H9 (cell line): Measurements from ENCODE around the gene DIPK1B. TPM values are rescaled to one million over a fixed set of nuclear protein-coding genes. Genes with fewer than 3 reads are reported as not detected.

ENCODE experiments used
- DNase-seq: peaks from one replicate; pipeline ENCODE4 v3.0.0-alpha.2; 2017
- H2AFZ ChIP-seq: one replicate; pipeline ENCODE4 v1.6.1; 2013; ENCODE audit warnings: mild to moderate bottlenecking, low read length, control low read depth, moderate library complexity
- H2AK5ac ChIP-seq: 2 replicates; pipeline ENCODE4 v1.6.1; 2013; ENCODE audit warnings: low read length, control low read depth, mixed read lengths; ENCODE audit not compliant: insufficient read length
- H2BK120ac ChIP-seq: one replicate; pipeline ENCODE4 v1.6.1; 2013; ENCODE audit warnings: low read depth, mild to moderate bottlenecking, low read length, control low read depth, inconsistent platforms; ENCODE audit not compliant: poor library complexity, severe bottlenecking
- H2BK12ac ChIP-seq: 2 replicates; pipeline ENCODE4 v1.6.1; 2013; ENCODE audit warnings: low read length, control low read depth, mixed read lengths, low read depth; ENCODE audit not compliant: insufficient read length
- H2BK15ac ChIP-seq: 2 replicates; pipeline ENCODE4 v1.6.1; 2013; ENCODE audit warnings: low read depth, low read length, control low read depth
- H2BK20ac ChIP-seq: one replicate; pipeline ENCODE4 v1.6.1; 2013; ENCODE audit warnings: low read depth, mild to moderate bottlenecking, low read length, control low read depth, inconsistent platforms; ENCODE audit not compliant: poor library complexity, severe bottlenecking
- H2BK5ac ChIP-seq: 2 replicates; pipeline ENCODE4 v1.6.1; 2013; ENCODE audit warnings: low read length, control low read depth, mixed read lengths; ENCODE audit not compliant: insufficient read length
- H3K14ac ChIP-seq: 2 replicates; pipeline ENCODE4 v1.6.1; 2013; ENCODE audit warnings: low read length, control low read depth; ENCODE audit not compliant: insufficient read depth
- H3K18ac ChIP-seq: 2 replicates; pipeline ENCODE4 v1.6.1; 2013; ENCODE audit warnings: low read depth, mild to moderate bottlenecking, mixed read lengths, low read length, control low read depth; ENCODE audit not compliant: insufficient read length
- H3K23ac ChIP-seq: 2 replicates; pipeline ENCODE4 v1.6.1; 2013; ENCODE audit warnings: low read length, control low read depth, mixed read lengths, low read depth; ENCODE audit not compliant: insufficient read length
- H3K23me2 ChIP-seq: 2 replicates; pipeline ENCODE4 v1.6.1; 2013; ENCODE audit warnings: low read depth, mild to moderate bottlenecking, mixed read lengths, low read length, control low read depth; ENCODE audit not compliant: insufficient read length, poor library complexity, severe bottlenecking
- H3K27ac ChIP-seq: 2 replicates; pipeline ENCODE4 v1.5.1; 2013; ENCODE audit warnings: low read length, control low read depth, mixed read lengths, low read depth; ENCODE audit not compliant: insufficient read length
- H3K27me3 ChIP-seq: 2 replicates; pipeline ENCODE4 v1.6.1; 2013; ENCODE audit warnings: low read length, control low read depth, inconsistent platforms; ENCODE audit not compliant: insufficient read depth
- H3K4ac ChIP-seq: 2 replicates; pipeline ENCODE4 v1.6.1; 2013; ENCODE audit warnings: low read depth, mild to moderate bottlenecking, control low read depth, inconsistent platforms, low read length, moderate library complexity
- H3K4me1 ChIP-seq: 2 replicates; pipeline ENCODE4 v1.6.1; 2013; ENCODE audit warnings: low read length, control low read depth, inconsistent platforms; ENCODE audit not compliant: insufficient read depth
- H3K4me2 ChIP-seq: 2 replicates; pipeline ENCODE4 v1.6.1; 2013; ENCODE audit warnings: low read length, control low read depth, mixed read lengths; ENCODE audit not compliant: insufficient read length, insufficient read depth
- H3K56ac ChIP-seq: 2 replicates; pipeline ENCODE4 v1.6.1; 2013; ENCODE audit warnings: low read depth, mild to moderate bottlenecking, mixed read lengths, low read length, control low read depth; ENCODE audit not compliant: insufficient read length
- H3K79me1 ChIP-seq: 2 replicates; pipeline ENCODE4 v1.6.1; 2013; ENCODE audit warnings: low read depth, mild to moderate bottlenecking, moderate library complexity, low read length, control low read depth, inconsistent platforms; ENCODE audit not compliant: insufficient read depth, poor library complexity, severe bottlenecking
- H3K79me2 ChIP-seq: 2 replicates; pipeline ENCODE4 v1.6.1; 2013; ENCODE audit warnings: low read length, control low read depth, inconsistent platforms; ENCODE audit not compliant: insufficient read depth
- H3K9ac ChIP-seq: 2 replicates; pipeline ENCODE4 v1.6.1; 2013; ENCODE audit warnings: low read length, control low read depth, mixed read lengths; ENCODE audit not compliant: insufficient read length; ENCODE audit errors: extremely low read depth
- H3K9me3 ChIP-seq: one replicate; pipeline ENCODE4 v1.6.1; 2013; ENCODE audit warnings: low read depth, low read length, inconsistent platforms; ENCODE audit not compliant: control insufficient read depth
- H3T11ph ChIP-seq: one replicate; pipeline ENCODE4 v1.6.1; 2013; ENCODE audit warnings: mild to moderate bottlenecking, low read length, control low read depth, inconsistent platforms
- H4K20me1 ChIP-seq: one replicate; pipeline ENCODE4 v1.6.1; 2013; ENCODE audit not compliant: control insufficient read depth, insufficient read length, insufficient read depth
- H4K5ac ChIP-seq: 2 replicates; pipeline ENCODE4 v1.6.1; 2013; ENCODE audit warnings: low read depth, mild to moderate bottlenecking, mixed read lengths, low read length, control low read depth; ENCODE audit not compliant: insufficient read length
- H4K8ac ChIP-seq: replicated peaks from 2 replicates; pipeline ENCODE4 v1.6.1; 2013; ENCODE audit warnings: low read length, control low read depth, mixed read lengths, low read depth; ENCODE audit not compliant: insufficient read length
- H4K91ac ChIP-seq: 2 replicates; pipeline ENCODE4 v1.6.1; 2013; ENCODE audit warnings: low read depth, mild to moderate bottlenecking, moderate library complexity, mixed read lengths, low read length, control low read depth; ENCODE audit not compliant: insufficient read length
- H3K27ac Mint-ChIP-seq, 3 experiments: 2 replicates in 2 of 3; 3 replicates in 1 of 3; pipeline ENCODE4 v1.8.0; 2020 to 2021; ENCODE audit warnings: mixed read lengths in 3 of 3, mild to moderate bottlenecking in 1 of 3, moderate library complexity in 1 of 3
- H3K27me3 Mint-ChIP-seq: 2 replicates; pipeline ENCODE4 v1.8.0; 2021; ENCODE audit warnings: low read depth, mild to moderate bottlenecking, moderate library complexity, mixed read lengths
- H3K36me3 Mint-ChIP-seq, 3 experiments: 2 replicates in 2 of 3; 3 replicates in 1 of 3; pipeline ENCODE4 v1.8.0; 2020 to 2021; ENCODE audit warnings: low read depth in 3 of 3, mixed read lengths in 3 of 3; ENCODE audit not compliant: insufficient read depth in 1 of 3
- H3K4me1 Mint-ChIP-seq, 2 experiments: 2 replicates each; pipeline ENCODE4 v1.8.0; 2020; ENCODE audit warnings: mixed read lengths in 2 of 2
- H3K4me3 Mint-ChIP-seq, 2 experiments: 2 replicates in 1 of 2; 3 replicates in 1 of 2; pipeline ENCODE4 v1.8.0; 2020 to 2021; ENCODE audit warnings: mild to moderate bottlenecking in 2 of 2, mixed read lengths in 2 of 2, moderate library complexity in 1 of 2
- H3K9me3 Mint-ChIP-seq, 2 experiments: 2 replicates in 1 of 2; 3 replicates in 1 of 2; pipeline ENCODE4 v1.8.0; 2020; ENCODE audit warnings: mild to moderate bottlenecking in 2 of 2, mixed read lengths in 2 of 2, moderate library complexity in 1 of 2
- WGBS: extraction: QIAGEN DNeasy Blood & Tissue Kit; methylation state at CpG from one replicate; pipeline ENCODE4 v1.1.7; 2013; ENCODE audit warnings: missing lambda C conversion rate, low lambda C conversion rate, mixed read lengths; ENCODE audit not compliant: insufficient read length; ENCODE audit errors: extremely low coverage; 5-methylcytosine and 5-hydroxymethylcytosine counted together
- total RNA-seq: library from RNA; stranded (reverse); gene quantifications from 2 replicates; pipeline ENCODE4 v1.2.1, GENCODE V29; 2021
- TF ChIP-seq, protein P1 (sequence below): fragments of 200-600 bp; sonication (generic); conservative IDR thresholded peaks from 3 replicates; pipeline ENCODE4 v1.8.0; 2021; ENCODE audit warnings: antibody characterized with exemption, mild to moderate bottlenecking

Gene DIPK1B
- total RNA-seq, 1 experiment from 2014 or later: 40.3 TPM

- Histone ChIP-seq H3K4me2 (no peak overlapping the region), H3K9me3 (no peaks in the 10 kb centered on the region), H3K79me2 (no peaks in the 10 kb centered on the region)
Measured at GRCh38 chr9:136738960-136739359, 26.6 kb downstream of the DIPK1B start.

More at GRCh38 chr9:136738960-136739359, 26.6 kb downstream of the DIPK1B start:
- H3K18ac ChIP-seq: no peak overlapping the region
- no peak overlapping the region for H2BK5ac ChIP-seq
- no peak for DNase-seq
- H3K27ac ChIP-seq: no peak overlapping the region
- H3K9ac ChIP-seq: no peak overlapping the region
- no peak overlapping the region for H2BK15ac ChIP-seq
- Mint-ChIP-seq H3K4me3 (no peak overlapping the region; a peak in 1 of 5 replicates), H3K36me3 (no peaks in the 10 kb centered on the region), H3K9me3 (no peaks in the 10 kb centered on the region), H3K27ac (no peak overlapping the region; a peak in 1 of 7 replicates), H3K27me3 (peaks cover 10% of the 10 kb centered on the region), H3K4me1 (peaks cover 0 to 16% of the 10 kb centered on the region in 2 experiments; a peak in 1 of 4 replicates)
- no peaks in the 10 kb centered on the region for H4K20me1 ChIP-seq
- H2AFZ ChIP-seq: no peak overlapping the region
- no peak overlapping the region; the same call in 1 of the 2 replicates for H3K14ac ChIP-seq
- no peak overlapping the region for H3K56ac ChIP-seq
- H3T11ph ChIP-seq: no peak overlapping the region
- H2AK5ac ChIP-seq: no peak overlapping the region
- no peak overlapping the region for H2BK20ac ChIP-seq
- no peaks in the 10 kb centered on the region for H3K79me1 ChIP-seq
- H4K8ac ChIP-seq: no peak overlapping the region
- H4K91ac ChIP-seq: no peak overlapping the region
- no peak overlapping the region for H3K23ac ChIP-seq
- no peak overlapping the region for H4K5ac ChIP-seq
- H2BK120ac ChIP-seq: no peak overlapping the region
- no peaks in the 10 kb centered on the region for H3K27me3 ChIP-seq
- WGBS: no CpG with 5 or more reads among the region's 20 CpGs
- no peak overlapping the region for H2BK12ac ChIP-seq
- TF ChIP-seq, protein P1, sequence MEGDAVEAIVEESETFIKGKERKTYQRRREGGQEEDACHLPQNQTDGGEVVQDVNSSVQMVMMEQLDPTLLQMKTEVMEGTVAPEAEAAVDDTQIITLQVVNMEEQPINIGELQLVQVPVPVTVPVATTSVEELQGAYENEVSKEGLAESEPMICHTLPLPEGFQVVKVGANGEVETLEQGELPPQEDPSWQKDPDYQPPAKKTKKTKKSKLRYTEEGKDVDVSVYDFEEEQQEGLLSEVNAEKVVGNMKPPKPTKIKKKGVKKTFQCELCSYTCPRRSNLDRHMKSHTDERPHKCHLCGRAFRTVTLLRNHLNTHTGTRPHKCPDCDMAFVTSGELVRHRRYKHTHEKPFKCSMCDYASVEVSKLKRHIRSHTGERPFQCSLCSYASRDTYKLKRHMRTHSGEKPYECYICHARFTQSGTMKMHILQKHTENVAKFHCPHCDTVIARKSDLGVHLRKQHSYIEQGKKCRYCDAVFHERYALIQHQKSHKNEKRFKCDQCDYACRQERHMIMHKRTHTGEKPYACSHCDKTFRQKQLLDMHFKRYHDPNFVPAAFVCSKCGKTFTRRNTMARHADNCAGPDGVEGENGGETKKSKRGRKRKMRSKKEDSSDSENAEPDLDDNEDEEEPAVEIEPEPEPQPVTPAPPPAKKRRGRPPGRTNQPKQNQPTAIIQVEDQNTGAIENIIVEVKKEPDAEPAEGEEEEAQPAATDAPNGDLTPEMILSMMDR: no peak
- no peaks in the 10 kb centered on the region for H3K4me1 ChIP-seq
- no peak overlapping the region for H3K4ac ChIP-seq
- H3K23me2 ChIP-seq: no peaks in the 10 kb centered on the region
